AG04450 (cell line): ENCODE measurements around the gene PRKCH. TPM values are rescaled to one million over a fixed set of nuclear protein-coding genes. Genes with fewer than 3 reads are reported as not detected.

Experiments used
- CTCF ChIA-PET: fragments of 300-600, 350-600 bp; formaldehyde crosslinking; extraction: SDS; loops from one replicate; lab custom pipeline; 2022; ENCODE audit warnings: antibody characterized with exemption, inconsistent platforms; lab: Charles Lee
- POLR2A ChIA-PET: fragments of 350-600 bp; formaldehyde crosslinking; extraction: SDS; loops from one replicate; lab custom pipeline; 2021; ENCODE audit warnings: antibody characterized with exemption, inconsistent platforms; lab: Yijun Ruan, JAX
- DNase-seq: peaks from one replicate; pipeline ENCODE4 v3.0.0-alpha.2; 2011; ENCODE audit warnings: low read depth, low spot score
- H3K27ac ChIP-seq: one replicate; pipeline ENCODE4 v1.5.1; 2012; ENCODE audit warnings: low read depth, low read length, control low read depth
- H3K27me3 ChIP-seq: one replicate; pipeline ENCODE4 v1.6.0; 2012; ENCODE audit warnings: low read length; ENCODE audit not compliant: control insufficient read depth, insufficient read depth
- H3K4me3 ChIP-seq: 2 replicates; pipeline ENCODE4 v1.5.1; 2011; ENCODE audit warnings: mild to moderate bottlenecking, low read depth, low read length, control low read depth
- H3K9me3 ChIP-seq: 2 replicates; pipeline ENCODE4 v1.5.1; 2012; ENCODE audit warnings: low read length; ENCODE audit not compliant: control insufficient read depth, insufficient read depth
- polyA plus RNA-seq: library from polyadenylated mRNA; depleted of rRNA; stranded (reverse); fragments of >200 nt; gene quantifications from 2 replicates; pipeline ENCODE4 v1.2.3, GENCODE V29; 2011
- TF ChIP-seq, protein P1 (sequence below): IDR thresholded peaks from 2 replicates; pipeline ENCODE4 v1.5.1; 2011; ENCODE audit warnings: low read depth, low read length, control low read depth, inconsistent platforms

Gene PRKCH
- polyA plus RNA-seq, 1 experiment = 1.6 TPM

DNA sequence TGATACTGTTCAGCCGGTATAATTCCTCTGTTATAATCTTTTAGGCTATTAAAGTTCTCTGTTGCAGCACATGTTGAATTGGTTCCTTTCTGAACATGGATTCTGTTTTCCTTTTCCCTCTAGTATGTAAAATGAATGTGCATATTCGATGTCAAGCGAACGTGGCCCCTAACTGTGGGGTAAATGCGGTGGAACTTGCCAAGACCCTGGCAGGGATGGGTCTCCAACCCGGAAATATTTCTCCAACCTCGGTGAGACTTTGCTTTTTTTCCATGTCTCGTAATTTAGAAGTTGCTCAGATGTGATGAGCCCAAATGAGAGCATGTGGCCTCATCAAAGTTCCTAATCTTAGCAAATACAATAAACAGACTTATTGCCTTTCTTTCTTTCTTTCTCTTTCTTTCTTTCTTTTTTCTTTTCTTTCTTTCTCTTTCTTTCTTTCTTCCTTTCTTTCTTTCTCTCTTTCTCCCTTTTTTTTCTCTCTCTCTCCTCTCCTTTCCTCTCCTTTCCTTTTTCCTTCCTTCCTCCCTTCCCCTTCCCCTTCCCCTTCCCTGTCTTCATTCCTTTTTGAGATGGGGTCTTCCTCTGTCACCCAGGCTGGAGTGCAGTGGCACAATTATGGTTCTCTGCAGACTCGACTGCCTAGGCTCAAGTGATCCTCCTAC lies 131.9 kb downstream of the PRKCH start:
- H3K4me3 ChIP-seq = no peak overlapping the region
- no peak overlapping the region for H3K27ac ChIP-seq
- POLR2A ChIA-PET = no interaction called here
- H3K9me3 ChIP-seq = no peaks in the 10 kb centered on the region
- DNase-seq = no peak
- TF ChIP-seq, protein P1, sequence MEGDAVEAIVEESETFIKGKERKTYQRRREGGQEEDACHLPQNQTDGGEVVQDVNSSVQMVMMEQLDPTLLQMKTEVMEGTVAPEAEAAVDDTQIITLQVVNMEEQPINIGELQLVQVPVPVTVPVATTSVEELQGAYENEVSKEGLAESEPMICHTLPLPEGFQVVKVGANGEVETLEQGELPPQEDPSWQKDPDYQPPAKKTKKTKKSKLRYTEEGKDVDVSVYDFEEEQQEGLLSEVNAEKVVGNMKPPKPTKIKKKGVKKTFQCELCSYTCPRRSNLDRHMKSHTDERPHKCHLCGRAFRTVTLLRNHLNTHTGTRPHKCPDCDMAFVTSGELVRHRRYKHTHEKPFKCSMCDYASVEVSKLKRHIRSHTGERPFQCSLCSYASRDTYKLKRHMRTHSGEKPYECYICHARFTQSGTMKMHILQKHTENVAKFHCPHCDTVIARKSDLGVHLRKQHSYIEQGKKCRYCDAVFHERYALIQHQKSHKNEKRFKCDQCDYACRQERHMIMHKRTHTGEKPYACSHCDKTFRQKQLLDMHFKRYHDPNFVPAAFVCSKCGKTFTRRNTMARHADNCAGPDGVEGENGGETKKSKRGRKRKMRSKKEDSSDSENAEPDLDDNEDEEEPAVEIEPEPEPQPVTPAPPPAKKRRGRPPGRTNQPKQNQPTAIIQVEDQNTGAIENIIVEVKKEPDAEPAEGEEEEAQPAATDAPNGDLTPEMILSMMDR = no peak
- peaks cover 25% of the 10 kb centered on the region for H3K27me3 ChIP-seq
- CTCF ChIA-PET = interaction anchor here (2.0 to 6.0 kb wide), 2 partner anchors 157 to 384 kb away, joined by 4 to 37 read pairs; no protein-coding TSS in a partner anchor

DNA sequence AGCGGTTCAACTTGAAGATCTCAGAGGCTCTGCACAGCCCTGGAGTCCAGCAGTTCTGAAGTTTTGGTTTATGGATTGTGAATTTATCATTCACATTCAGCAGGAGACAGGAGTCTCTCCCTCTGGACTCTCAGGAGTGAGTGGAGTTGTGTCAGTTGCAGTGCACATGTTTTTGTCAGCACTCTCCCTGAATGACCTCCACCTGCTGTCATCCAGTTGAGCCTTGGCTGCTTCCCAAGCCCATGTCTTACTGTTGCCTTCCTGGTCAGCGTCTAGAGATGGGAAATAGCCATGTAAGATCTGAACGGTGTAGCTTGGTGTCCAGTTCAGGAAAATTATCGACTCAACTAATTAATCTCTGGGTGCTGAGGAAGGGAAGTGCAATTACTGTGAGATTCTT lies 133.2 kb downstream of the PRKCH start:
- Histone ChIP-seq H3K27me3 (peaks cover 16% of the 10 kb centered on the region), H3K27ac (no peak overlapping the region), H3K4me3 (no peak overlapping the region), H3K9me3 (no peaks in the 10 kb centered on the region)
- TF ChIP-seq, protein P1 = no peak
- ChIA-PET POLR2A (no interaction called here), CTCF (interaction anchor here (0.7 to 1.4 kb wide), 4 partner anchors 73 to 383 kb away, joined by 3 to 7 read pairs (median 3); no protein-coding TSS in a partner anchor)
- DNase-seq = no peak

DNA sequence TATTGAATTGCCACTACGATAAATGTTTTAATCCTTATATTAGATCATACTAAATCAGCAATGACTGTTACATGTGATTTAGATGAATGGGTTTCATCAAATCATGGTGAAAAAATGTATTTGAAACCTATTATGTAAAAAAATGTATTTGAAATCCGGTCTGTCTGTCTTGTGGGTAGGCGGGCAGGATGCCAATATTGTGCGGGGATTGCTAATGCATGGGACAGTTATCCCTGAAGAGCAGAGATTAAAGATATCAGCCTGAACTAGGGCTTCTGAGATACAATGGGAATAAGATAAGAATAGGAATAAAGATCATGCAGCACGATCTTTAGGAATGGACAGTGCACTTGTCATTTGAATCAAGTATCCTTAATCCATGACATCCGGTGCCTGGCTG lies 134.0 kb downstream of the PRKCH start:
- Histone ChIP-seq H3K27ac (no peak overlapping the region), H3K27me3 (peaks cover 16% of the 10 kb centered on the region), H3K4me3 (no peak overlapping the region), H3K9me3 (no peaks in the 10 kb centered on the region)
- ChIA-PET CTCF (interaction anchor here (0.7 to 1.5 kb wide), 3 partner anchors 297 to 382 kb away, joined by 3 to 34 read pairs (median 4); no protein-coding TSS in a partner anchor), POLR2A (no interaction called here)
- DNase-seq = no peak
- TF ChIP-seq, protein P1 = no peak

DNA sequence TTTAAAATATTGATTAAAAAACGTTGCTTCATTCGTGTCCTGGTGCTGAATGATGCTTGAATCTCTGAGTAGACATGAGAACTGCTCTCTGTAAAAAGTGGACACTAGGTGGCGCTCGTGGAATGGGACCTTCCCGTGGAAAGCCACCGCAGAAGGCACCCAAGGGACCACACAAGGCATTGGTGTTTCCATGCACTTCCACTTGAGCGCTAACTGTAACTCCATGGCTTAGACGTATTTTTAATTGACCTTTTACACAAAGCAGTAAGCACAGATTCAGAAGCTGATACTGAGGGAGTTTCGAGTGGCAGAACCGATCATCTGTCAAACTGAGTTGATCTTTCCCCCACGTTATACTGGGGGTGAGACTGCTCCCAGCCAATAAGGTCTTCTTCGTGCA lies 135.3 kb downstream of the PRKCH start:
- ChIA-PET CTCF (interaction anchor here (0.6 to 2.4 kb wide), 18 partner anchors 13 to 670 kb away, joined by 3 to 34 read pairs (median 4); no protein-coding TSS in a partner anchor), POLR2A (no interaction called here)
- Histone ChIP-seq H3K27me3 (peaks cover 10% of the 10 kb centered on the region), H3K27ac (no peak overlapping the region), H3K4me3 (no peak overlapping the region), H3K9me3 (no peaks in the 10 kb centered on the region)
- no peak for DNase-seq
- TF ChIP-seq, protein P1 = peak; percentile 88

DNA sequence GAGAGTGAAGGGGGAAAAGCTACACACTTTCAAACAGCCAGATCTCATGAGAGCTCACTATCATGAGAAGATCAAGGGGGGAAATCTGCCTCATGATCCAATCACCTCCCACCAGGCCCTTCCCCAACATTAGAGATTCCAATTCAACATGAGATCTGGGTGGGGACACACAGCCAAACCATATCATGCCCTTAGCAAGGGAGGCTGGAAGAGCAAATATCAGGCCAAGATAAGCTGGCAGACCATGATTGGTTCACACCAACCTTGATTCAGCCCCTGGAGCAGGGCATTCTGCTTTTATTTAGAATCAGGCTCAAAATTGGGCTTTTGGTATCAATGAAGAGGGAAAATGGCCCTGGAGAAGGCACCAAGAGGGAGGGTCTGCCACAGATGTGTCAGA lies 137.4 kb downstream of the PRKCH start:
- ChIA-PET CTCF (interaction anchor here (2.4 kb wide), 1 partner anchor 379 kb away, joined by 25 read pairs; no protein-coding TSS in a partner anchor), POLR2A (no interaction called here)
- Histone ChIP-seq H3K4me3 (no peak overlapping the region), H3K27ac (no peak overlapping the region), H3K9me3 (no peaks in the 10 kb centered on the region), H3K27me3 (peaks cover 2% of the 10 kb centered on the region)
- no peak for DNase-seq
- TF ChIP-seq, protein P1 = no peak
